Retinal pigment epithelial cell (primary cell): ENCODE measurements around the gene PAX9.

ENCODE experiments used
- DNase-seq: peaks from one replicate; pipeline ENCODE4 v3.0.0-alpha.2; 2010; ENCODE audit warnings: low read depth
- H3K4me3 ChIP-seq: 2 replicates; pipeline ENCODE4 v1.5.1; 2011; ENCODE audit warnings: mild to moderate bottlenecking, low read length, control low read depth, moderate library complexity
- CTCF ChIP-seq: conservative IDR thresholded peaks from 2 replicates; pipeline ENCODE4 v1.5.1; 2011; ENCODE audit warnings: low read depth, low read length, control low read depth, inconsistent platforms

Gene PAX9

GRCh38 chr14:36626151-36626550 lies 35.5 kb upstream of the PAX9 start:
- TF ChIP-seq CTCF, result no peak
- DNase-seq, result no peak
- no peak overlapping the region for H3K4me3 ChIP-seq

GRCh38 chr14:36627981-36628380 lies 33.7 kb upstream of the PAX9 start:
- no peak for DNase-seq
- TF ChIP-seq CTCF, result no peak
- H3K4me3 ChIP-seq, result no peak overlapping the region

- no peak overlapping the region for H3K4me3 ChIP-seq
- no peak for DNase-seq
- TF ChIP-seq CTCF, result no peak
These were observed 28.1 kb upstream of the PAX9 start for GRCh38 chr14:36633580-36633979.

- no peak for DNase-seq
- peak overlapping the region; percentile 15 for H3K4me3 ChIP-seq
- TF ChIP-seq CTCF, result peak; percentile 28
These were observed 14.8 kb upstream of the PAX9 start for GRCh38 chr14:36646664-36647416.

- DNase-seq, result no peak
- TF ChIP-seq CTCF, result no peak
- peak overlapping the region; percentile 40 for H3K4me3 ChIP-seq
These were observed 14.2 kb upstream of the PAX9 start for GRCh38 chr14:36647417-36647823.

- DNase-seq, result peak; percentile 6
These were observed 13.6 kb upstream of the PAX9 start for GRCh38 chr14:36647824-36648753.

More at GRCh38 chr14:36647824-36648753, 13.6 kb upstream of the PAX9 start:
- peak overlapping the region; percentile 40 for H3K4me3 ChIP-seq
- TF ChIP-seq CTCF, result peak; percentile 59
